ENCODE data around the gene ERVH48-1. TPM values are rescaled to one million over a fixed set of nuclear protein-coding genes. Genes with fewer than 3 reads are reported as not detected.
A peak's percentile ranks its signal among the peaks of the same experiment; 100 is the strongest.

ERVH48-1 gene
- total RNA-seq, 1 experiment from 2014 or later, result 14.7 TPM

- Mint-ChIP-seq H3K27me3 (ENCODE audit: low read depth) (no peaks in the 10 kb centered on the region), H3K9me3 (peaks cover 10% of the 10 kb centered on the region), H3K4me3 (peak overlapping the region; percentile 20; the same call in 1 of the 2 replicates), H3K27ac (peak overlapping the region; percentile 37; the same call in 1 of the 2 replicates), H3K4me1 (peaks cover 56% of the 10 kb centered on the region), H3K36me3 (peaks cover 22% of the 10 kb centered on the region)
- TF ChIP-seq, protein P1, sequence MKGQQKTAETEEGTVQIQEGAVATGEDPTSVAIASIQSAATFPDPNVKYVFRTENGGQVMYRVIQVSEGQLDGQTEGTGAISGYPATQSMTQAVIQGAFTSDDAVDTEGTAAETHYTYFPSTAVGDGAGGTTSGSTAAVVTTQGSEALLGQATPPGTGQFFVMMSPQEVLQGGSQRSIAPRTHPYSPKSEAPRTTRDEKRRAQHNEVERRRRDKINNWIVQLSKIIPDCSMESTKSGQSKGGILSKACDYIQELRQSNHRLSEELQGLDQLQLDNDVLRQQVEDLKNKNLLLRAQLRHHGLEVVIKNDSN (CRISPR knock-in tag; IDR thresholded peaks at IDR 0.05), result peak; percentile 78; the same call in 1 of the 2 replicates
- TF ChIP-seq NFE2L1 (CRISPR knock-in tag; IDR thresholded peaks at IDR 0.05), result no peak
- TF ChIP-seq, protein P2, sequence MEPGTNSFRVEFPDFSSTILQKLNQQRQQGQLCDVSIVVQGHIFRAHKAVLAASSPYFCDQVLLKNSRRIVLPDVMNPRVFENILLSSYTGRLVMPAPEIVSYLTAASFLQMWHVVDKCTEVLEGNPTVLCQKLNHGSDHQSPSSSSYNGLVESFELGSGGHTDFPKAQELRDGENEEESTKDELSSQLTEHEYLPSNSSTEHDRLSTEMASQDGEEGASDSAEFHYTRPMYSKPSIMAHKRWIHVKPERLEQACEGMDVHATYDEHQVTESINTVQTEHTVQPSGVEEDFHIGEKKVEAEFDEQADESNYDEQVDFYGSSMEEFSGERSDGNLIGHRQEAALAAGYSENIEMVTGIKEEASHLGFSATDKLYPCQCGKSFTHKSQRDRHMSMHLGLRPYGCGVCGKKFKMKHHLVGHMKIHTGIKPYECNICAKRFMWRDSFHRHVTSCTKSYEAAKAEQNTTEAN (CRISPR knock-in tag; IDR thresholded peaks at IDR 0.05), result 0 out of 2 replicates have a peak, but pooled peaks have one; percentile 26
- 0 out of 2 replicates have a peak, but pooled peaks have one; percentile 21 for TF ChIP-seq HMGA2 (CRISPR knock-in tag; IDR thresholded peaks at IDR 0.05)
- no peak for TF ChIP-seq ZNF121 (CRISPR knock-in tag; IDR thresholded peaks at IDR 0.05)
- TF ChIP-seq, protein P3, sequence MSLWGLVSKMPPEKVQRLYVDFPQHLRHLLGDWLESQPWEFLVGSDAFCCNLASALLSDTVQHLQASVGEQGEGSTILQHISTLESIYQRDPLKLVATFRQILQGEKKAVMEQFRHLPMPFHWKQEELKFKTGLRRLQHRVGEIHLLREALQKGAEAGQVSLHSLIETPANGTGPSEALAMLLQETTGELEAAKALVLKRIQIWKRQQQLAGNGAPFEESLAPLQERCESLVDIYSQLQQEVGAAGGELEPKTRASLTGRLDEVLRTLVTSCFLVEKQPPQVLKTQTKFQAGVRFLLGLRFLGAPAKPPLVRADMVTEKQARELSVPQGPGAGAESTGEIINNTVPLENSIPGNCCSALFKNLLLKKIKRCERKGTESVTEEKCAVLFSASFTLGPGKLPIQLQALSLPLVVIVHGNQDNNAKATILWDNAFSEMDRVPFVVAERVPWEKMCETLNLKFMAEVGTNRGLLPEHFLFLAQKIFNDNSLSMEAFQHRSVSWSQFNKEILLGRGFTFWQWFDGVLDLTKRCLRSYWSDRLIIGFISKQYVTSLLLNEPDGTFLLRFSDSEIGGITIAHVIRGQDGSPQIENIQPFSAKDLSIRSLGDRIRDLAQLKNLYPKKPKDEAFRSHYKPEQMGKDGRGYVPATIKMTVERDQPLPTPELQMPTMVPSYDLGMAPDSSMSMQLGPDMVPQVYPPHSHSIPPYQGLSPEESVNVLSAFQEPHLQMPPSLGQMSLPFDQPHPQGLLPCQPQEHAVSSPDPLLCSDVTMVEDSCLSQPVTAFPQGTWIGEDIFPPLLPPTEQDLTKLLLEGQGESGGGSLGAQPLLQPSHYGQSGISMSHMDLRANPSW (CRISPR knock-in tag; conservative IDR thresholded peaks at IDR 0.05; ENCODE audit: low read depth), result no peak
- TF ChIP-seq, protein P4, sequence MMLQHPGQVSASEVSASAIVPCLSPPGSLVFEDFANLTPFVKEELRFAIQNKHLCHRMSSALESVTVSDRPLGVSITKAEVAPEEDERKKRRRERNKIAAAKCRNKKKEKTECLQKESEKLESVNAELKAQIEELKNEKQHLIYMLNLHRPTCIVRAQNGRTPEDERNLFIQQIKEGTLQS (CRISPR knock-in tag; conservative IDR thresholded peaks at IDR 0.05), result 0 out of 2 replicates have a peak, but pooled peaks have one; percentile 47
- TF ChIP-seq, protein P5, sequence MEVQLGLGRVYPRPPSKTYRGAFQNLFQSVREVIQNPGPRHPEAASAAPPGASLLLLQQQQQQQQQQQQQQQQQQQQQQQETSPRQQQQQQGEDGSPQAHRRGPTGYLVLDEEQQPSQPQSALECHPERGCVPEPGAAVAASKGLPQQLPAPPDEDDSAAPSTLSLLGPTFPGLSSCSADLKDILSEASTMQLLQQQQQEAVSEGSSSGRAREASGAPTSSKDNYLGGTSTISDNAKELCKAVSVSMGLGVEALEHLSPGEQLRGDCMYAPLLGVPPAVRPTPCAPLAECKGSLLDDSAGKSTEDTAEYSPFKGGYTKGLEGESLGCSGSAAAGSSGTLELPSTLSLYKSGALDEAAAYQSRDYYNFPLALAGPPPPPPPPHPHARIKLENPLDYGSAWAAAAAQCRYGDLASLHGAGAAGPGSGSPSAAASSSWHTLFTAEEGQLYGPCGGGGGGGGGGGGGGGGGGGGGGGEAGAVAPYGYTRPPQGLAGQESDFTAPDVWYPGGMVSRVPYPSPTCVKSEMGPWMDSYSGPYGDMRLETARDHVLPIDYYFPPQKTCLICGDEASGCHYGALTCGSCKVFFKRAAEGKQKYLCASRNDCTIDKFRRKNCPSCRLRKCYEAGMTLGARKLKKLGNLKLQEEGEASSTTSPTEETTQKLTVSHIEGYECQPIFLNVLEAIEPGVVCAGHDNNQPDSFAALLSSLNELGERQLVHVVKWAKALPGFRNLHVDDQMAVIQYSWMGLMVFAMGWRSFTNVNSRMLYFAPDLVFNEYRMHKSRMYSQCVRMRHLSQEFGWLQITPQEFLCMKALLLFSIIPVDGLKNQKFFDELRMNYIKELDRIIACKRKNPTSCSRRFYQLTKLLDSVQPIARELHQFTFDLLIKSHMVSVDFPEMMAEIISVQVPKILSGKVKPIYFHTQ (CRISPR knock-in tag; IDR thresholded peaks at IDR 0.05), result no peak
- TF ChIP-seq, protein P6, sequence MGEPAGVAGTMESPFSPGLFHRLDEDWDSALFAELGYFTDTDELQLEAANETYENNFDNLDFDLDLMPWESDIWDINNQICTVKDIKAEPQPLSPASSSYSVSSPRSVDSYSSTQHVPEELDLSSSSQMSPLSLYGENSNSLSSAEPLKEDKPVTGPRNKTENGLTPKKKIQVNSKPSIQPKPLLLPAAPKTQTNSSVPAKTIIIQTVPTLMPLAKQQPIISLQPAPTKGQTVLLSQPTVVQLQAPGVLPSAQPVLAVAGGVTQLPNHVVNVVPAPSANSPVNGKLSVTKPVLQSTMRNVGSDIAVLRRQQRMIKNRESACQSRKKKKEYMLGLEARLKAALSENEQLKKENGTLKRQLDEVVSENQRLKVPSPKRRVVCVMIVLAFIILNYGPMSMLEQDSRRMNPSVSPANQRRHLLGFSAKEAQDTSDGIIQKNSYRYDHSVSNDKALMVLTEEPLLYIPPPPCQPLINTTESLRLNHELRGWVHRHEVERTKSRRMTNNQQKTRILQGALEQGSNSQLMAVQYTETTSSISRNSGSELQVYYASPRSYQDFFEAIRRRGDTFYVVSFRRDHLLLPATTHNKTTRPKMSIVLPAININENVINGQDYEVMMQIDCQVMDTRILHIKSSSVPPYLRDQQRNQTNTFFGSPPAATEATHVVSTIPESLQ (CRISPR knock-in tag; IDR thresholded peaks at IDR 0.05), result no peak
- no peak for TF ChIP-seq NR2C2 (CRISPR knock-in tag; IDR thresholded peaks at IDR 0.05)
- no peak for TF ChIP-seq ZBTB21 (CRISPR knock-in tag; IDR thresholded peaks at IDR 0.05; ENCODE audit: borderline replicate concordance)
- TF ChIP-seq ATF1 (CRISPR knock-in tag; IDR thresholded peaks at IDR 0.05), result no peak
- TF ChIP-seq, protein P7, sequence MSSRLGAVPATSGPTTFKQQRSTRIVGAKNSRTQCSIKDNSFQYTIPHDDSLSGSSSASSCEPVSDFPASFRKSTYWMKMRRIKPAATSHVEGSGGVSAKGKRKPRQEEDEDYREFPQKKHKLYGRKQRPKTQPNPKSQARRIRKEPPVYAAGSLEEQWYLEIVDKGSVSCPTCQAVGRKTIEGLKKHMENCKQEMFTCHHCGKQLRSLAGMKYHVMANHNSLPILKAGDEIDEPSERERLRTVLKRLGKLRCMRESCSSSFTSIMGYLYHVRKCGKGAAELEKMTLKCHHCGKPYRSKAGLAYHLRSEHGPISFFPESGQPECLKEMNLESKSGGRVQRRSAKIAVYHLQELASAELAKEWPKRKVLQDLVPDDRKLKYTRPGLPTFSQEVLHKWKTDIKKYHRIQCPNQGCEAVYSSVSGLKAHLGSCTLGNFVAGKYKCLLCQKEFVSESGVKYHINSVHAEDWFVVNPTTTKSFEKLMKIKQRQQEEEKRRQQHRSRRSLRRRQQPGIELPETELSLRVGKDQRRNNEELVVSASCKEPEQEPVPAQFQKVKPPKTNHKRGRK (CRISPR knock-in tag; IDR thresholded peaks at IDR 0.05; ENCODE audit: borderline replicate concordance), result no peak
- ChIA-PET POLR2A (interaction anchor here (0.6 to 1.6 kb wide), 3 partner anchors 13 to 129 kb away, joined by 3 to 9 read pairs (median 4); no protein-coding TSS in a partner anchor), CTCF (interaction anchor here (1.0 kb wide), 1 partner anchor 48 kb away, joined by 5 read pairs; the partner anchor contains the start of gene ERVH48-1)
- DNase-seq (ENCODE audit: low spot score), result no peak
- no peak; the same call in 1 of the 2 replicates for ATAC-seq
These were observed 48.0 kb upstream of the ERVH48-1 start for GRCh38 chr21:42973309-42973990.

All from WTC11 (cell line).